ENCODE results near the gene LGR4. TPM values are rescaled to one million over a fixed set of nuclear protein-coding genes. Genes with fewer than 3 reads are reported as not detected.
"Not testable (repeated sequence)": the region's sequence is repeated elsewhere in the genome, so short reads cannot be mapped to it uniquely, and the experiment has no call there.

LGR4 gene
- total RNA-seq, 1 donor from 2014 or later = not detected

DNA sequence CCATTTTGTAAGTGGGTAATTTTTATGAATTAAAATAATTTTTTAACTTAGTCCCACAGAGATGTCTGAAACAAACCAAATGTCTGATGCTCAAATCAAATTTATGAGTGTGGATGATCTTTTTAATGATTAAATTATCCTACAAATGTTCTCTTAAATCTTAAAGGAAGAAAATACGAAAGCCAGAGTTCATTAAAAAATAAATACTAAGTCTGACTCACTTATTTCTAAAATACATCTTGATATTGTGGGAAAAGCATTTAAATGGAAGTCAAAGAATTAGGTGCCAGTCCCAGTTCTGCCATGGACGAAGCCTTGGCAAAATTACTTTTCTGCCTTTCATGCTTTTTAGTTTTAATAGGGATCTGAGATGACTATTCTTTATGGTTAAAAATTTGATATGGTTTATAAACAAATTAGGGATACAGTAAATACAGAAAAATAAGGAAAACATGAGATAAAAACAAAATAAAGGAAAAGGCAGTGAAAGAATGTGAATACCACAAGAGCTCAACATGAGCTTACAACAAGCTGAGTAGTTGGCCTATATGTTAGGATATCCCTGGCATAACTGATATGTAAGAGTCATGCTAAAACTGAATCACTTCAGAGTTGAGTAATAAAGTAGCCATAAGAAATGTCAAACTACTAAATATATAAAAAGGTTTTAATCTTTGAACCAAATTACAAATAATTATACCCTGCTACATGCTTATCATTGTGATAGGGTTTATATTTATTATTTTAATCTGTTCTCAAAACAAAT, 118.8 kb downstream of the LGR4 start:
- intact Hi-C loops (cut with micrococcal nuclease) = no loop called here

DNA sequence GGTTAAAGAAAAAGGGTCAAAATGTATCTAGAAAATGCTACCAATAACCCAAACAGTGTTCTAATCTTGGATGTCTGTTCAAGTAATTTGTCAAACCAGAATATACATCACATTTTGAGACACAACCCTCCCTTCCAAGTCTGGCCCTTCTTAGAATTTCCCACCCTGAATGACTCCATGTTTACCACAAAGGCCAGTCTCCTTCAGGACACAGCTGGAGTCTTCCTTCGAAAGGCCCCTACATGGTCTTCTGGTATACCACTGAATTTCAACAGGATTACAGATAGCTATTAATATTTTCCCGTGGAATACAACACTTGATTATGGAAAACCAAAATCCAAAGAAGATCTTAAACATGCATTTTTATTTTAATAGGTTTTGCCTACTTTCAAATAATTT, 119.8 kb downstream of the LGR4 start:
- intact Hi-C loops (cut with micrococcal nuclease) = no loop called here

DNA sequence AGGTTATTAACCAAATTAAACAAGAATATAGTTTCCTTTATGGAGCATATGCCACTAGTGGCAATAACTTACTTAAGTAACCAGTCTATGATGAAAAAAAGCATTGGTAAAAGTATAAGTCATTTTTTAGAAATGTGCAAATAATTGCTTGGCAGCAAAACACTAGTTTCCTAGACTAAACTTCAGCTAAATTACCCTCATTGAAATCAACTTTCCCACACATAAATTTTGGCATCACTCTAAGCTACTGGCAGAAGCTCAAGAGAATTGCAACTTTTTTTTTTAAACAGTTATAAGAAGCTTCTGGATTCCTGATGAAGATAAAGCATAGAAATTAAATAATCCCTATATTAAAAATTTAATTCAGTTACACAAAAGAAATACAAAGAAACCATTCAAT, 122.1 kb downstream of the LGR4 start:
- intact Hi-C loops (cut with micrococcal nuclease) = no loop called here

DNA sequence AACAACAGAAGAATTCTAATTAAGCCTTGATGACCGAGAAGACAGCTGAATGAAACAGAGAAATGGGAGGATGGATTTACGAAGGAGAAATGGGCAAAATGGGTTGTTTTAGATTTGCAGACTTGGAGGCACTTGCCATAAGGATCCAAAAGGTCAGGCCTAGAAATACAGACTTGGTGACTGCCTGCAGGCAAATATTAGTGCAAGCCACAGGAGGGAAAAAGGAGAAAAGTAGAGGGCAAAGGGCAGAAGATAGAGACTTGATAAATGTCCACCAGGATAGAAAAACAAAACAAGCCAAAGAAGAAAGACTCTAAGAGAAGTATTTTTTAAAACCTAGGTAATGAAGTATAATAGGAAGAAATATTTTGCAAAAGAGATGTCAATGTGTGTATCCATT, 122.7 kb downstream of the LGR4 start:
- intact Hi-C loops (cut with micrococcal nuclease) = no loop called here

DNA sequence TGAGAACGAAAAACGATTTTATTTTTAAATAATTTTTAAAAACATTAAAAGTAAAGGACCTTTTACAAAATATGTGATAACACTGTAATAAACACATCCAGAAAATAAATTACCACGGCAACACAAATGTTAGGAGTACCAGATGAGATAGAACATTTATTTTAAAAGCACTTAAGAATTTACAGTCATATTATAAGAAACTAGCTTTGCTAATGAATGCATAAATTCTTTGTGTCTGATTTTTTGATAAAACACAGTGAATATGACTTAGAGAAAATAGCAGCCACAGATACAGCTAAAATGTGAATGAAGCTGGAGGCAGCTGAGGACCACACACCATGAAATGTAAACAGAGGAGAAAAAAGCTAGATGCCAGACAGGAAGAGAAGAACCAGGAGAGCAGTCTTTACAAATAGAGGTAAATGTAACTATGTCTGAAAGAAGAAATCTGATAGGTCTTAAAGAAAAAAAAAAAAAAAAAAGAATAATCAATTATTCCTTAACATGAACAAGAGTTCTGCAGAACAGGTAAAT, 124.2 kb downstream of the LGR4 start:
- intact Hi-C loops (cut with micrococcal nuclease) = no loop called here

DNA sequence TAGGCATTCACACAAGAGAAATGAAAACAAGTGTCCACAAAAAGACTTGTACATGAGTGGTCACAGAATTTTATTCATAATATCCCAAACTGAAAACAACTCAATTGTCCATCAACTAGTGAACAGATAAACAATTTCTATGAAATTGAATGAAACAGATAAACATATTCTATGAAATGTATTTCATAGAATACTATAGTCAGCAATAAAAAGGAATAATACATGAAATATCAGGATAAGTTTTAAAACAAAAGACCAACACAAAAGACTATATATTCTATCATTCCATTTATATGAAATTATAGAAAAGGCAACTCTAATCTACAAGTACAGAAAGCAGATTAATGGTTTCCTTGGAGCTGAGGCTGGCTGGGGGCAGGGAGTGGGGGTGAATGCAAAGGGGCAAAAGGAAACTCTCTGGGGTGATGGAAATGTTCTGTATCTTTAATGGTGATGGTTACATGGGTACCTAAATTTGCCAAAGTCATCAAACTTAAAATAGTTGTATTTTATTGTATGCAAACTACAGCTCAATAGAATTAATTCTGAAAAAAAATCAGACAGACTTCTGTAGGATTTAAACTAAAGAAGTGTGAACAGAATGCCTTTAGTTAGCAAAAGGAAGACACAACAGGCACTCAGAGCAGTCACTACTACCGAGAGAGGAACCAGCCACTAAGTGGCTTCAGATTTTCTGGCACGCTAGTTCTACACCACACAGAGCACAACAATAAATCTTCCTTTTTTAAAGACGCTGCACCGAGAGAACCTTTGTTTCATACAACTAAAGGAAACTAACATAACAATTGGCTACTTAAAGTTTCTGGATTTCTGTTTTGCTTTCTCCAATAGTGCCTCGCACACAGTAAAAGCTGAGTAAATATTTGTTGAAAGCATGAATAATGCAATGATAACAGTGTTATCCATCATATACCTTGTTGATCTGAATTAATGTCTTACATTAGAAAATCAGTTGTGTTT, 124.9 kb downstream of the LGR4 start:
- intact Hi-C loops (cut with micrococcal nuclease) = no loop called here

DNA sequence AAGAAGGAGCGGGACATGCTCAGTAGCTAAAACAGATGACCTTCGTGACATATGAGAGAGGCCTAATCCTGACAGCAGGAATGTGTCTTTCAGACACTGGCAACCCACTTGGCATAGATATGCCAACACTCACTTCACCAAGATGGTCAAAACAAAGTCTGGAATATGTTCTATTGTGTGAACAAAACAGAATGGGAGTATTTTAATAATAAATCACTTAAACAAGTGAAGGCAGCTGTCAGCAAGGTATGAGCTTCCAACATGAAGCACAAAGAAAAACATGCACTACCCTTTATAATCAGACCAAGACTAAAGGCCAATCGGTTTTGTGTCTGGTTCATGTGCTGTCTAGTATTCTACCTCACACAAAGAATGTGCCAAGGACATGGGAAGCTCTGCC, 132.6 kb downstream of the LGR4 start:
- intact Hi-C loops (cut with micrococcal nuclease) = no loop called here

DNA sequence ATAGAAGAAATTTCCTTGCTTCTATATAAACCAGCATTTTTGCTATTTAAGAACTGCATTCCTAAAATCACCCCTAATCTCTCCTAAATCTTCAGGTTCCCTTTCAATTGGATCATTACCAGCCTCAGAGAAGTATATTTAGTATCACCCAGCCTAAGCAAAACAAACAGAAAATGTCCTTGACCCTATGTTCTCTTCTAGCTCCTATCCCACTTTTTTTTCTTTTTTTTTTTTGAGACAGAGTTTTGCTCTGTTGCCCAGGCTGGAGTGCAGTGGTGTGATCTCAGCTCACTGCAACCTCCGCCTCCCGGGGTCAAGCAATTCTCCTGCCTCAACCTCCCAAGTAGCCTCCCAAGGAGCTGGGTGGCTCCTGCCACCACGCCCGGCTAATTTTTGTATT, 137.8 kb downstream of the LGR4 start:
- intact Hi-C loops (cut with micrococcal nuclease) = not testable (repeated sequence)

DNA sequence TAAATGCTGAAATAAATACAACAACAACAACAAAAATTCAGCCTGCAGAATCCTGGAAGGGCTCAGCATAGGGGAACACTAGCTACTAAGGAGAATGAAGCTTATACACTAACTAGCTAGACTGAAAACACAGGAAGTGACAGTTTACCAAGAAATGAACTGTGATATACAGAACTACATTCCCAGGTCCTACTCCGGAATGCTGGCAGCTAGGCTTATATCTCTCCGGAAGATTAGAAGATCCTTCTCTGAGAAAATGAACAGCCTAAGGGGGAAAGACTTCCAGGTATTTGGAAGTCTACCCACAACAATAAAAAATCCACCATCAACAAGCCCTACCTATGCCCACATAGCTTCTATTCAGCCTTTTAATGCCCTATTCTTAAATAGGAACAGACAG, 140.6 kb downstream of the LGR4 start:
- intact Hi-C loops (cut with micrococcal nuclease) = no loop called here

DNA sequence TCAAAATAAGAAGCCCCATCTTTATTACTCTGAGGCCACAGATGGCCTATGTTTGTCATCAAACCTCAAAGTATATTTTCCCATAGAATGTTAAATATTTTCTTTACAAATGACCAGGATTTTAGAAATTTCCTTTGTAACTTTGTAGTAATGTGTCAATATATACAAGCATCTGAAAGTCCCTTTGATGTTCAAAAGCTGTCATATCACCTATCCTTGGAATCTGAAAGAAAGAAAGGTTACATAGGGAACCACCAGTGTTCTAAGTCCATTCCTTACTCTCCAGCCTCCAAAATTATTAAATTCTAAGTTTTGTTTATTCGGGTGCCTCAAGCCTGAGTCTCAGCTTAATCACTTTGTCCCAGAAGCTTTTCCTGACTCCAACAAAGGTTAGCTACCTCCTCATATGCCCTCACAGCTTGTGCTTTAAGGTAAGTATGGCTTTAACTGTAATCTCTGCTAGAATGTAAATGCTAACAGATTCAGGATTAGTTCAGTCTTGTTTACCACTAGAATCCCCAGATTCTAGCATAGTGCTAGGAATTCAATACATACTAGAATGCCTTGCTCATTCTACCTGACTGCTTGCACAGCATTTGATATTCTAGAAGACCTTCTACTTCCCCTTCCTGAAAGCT, 141.8 kb downstream of the LGR4 start:
- intact Hi-C loops (cut with micrococcal nuclease) = no loop called here

DNA sequence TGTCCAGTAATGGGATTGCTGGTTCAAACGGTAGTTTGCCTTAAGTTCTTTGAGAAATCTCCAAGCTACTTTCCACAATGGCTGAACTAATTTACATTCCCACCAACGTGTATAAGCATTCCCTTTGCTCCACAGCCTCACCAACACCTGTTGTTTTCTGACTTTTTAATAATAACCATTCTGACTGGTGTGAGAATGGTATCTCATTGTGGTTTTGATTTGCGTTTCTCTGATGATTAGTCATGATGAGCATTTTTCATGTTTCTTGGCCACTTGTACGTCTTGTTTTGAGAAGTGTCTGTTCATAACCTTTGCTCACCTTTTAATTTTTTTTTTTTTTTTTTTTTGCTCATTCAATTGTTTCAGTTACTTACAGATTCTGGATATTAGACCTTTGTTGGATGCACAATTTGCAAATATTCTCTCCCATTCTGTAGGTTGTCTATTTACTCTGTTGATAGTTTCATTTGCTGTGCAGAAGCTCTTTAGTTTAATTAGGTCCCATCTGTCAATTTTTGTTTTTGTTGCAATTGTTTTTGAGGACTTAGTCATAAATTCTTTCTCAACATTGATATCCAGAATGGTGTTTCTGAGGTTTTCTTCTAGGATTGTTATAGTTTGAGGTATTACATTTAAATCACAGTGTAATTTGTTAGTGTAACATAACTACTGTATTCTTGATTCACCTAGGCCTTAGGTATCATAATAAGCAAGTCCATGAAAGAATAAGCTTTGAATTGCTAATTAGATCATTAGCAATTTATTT, 142.5 kb downstream of the LGR4 start:
- intact Hi-C loops (cut with micrococcal nuclease) = no loop called here

DNA sequence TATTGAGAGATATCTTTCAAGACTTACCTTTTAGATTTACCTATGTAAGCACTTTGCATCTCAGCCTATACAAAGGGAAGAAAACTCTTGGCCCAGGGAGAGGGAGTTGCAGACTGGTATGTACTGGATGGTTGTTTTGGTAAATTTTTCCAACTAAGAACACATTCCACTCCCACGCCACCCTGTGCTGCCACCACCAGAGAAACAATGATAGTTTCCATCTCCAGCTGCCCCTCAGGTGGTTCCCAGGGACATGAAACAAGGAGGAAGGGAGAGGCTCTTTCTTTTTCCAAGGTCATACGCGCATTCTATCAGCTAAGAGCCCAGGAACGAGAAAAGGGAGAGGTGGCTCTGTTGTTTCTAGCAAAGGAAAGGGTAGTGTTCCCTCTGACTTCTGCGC, 144.0 kb downstream of the LGR4 start:
- intact Hi-C loops (cut with micrococcal nuclease) = no loop called here

DNA sequence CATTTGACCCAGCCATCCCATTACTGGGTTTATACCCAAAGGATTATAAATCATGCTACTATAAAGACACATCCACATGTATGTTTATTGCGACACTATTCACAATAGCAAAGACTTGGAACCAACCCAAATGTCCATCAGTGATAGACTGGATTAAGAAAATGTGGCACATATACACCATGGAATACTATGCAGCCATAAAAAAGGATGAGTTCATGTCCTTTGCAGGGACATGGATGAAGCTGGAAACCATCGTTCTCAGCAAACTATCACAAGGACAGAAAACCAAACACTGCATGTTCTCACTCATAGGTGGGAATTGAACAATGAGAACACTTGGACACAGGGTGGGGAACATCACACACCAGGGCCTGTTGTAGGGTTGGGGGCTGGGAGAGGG, 145.5 kb downstream of the LGR4 start:
- intact Hi-C loops (cut with micrococcal nuclease) = not testable (repeated sequence)

DNA sequence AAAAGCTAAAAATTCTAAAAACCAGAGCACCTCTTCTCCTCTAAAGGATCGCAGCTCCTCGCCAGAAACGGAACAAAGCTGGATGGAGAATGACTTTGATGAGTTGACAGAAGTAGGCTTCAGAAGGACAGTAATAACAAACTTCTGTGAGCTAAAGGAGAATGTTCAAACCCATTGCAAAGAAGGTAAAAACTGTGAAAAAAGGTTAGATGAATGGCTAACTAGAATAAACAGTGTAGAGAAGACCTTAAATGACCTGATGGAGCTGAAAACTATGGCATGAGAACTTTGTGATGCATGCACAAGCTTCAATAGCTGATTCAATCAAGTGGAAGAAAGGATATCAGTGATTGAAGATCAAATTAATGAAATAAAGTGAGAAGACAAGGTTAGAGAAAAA, 150.4 kb downstream of the LGR4 start:
- intact Hi-C loops (cut with micrococcal nuclease) = not testable (repeated sequence)

DNA sequence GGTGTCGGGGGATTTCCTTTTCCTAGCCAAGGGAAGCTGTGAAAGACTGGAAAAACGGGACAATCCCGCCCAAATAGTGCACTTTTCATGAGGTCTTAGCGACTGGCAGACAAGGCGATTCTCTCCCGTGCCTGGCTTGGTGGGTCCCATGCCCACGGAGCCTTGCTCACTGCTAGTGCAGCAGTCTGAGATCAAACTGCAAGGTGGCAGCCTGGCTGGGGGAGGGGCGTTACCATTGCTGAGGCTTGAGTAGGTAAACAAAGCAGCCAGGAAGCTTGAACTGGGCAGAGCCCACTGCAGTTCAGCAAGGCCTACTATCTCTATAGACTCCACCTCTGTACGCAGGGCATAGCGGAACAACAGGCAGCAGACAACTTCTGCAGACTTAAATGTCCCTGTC, 151.2 kb downstream of the LGR4 start:
- intact Hi-C loops (cut with micrococcal nuclease) = not testable (repeated sequence)

DNA sequence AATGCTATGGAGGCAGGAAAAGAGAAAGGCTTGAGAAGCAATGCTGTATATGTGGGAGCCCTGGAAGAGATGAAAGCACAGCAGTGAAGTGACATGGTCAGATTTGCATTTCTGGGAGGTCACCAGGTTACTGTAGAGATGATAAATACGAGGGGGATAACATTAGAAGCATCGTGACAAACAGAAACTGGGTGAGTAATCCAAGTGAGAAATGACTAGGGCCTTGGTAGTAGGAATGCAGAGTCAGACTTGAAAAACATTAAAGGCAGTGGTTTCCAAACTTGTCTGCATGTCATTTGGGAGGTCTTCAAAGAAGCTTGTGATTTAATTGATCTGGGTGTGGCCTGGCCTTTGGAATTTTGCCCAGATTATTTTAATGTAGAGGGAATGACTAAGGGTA, 153.5 kb downstream of the LGR4 start:
- intact Hi-C loops (cut with micrococcal nuclease) = no loop called here

DNA sequence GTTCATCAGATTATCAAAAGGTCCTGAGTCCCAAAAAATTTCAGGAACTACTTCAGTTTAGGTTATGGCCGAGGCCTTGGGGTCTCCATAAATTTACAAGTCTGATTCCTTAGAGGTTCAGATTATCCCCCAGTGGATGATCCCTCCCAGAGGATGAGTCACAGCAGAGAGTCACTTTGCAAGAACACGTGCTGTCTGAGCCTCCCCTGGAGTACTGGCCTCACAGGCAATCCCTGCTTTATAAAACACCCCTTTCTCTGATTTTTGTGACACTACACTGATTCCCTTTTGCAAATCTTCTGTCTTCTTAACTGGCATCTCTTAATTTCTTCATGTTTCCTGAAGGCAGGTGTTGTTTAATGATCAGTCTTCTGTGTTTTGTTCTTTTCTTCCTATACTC, 154.8 kb downstream of the LGR4 start:
- intact Hi-C loops (cut with micrococcal nuclease) = no loop called here

Data from T-helper 1 cell treated with Interleukin-12 subunit alpha and Interleukin-12 subunit beta and Interleukin-4 antibody, amounts not matched to agents 30 ng/mL and 1 ng/mL, for 36 hours (primary cell).